Liver (tissue), 9 donors: Measurements from ENCODE around the gene VDAC2. TPM values are rescaled to one million over a fixed set of nuclear protein-coding genes. Genes with fewer than 3 reads are reported as not detected.
A peak's percentile ranks its signal among the peaks of the same experiment; 100 is the strongest.
"Not testable (repeated sequence)": the region's sequence is repeated elsewhere in the genome, so short reads cannot be mapped to it uniquely, and the experiment has no call there.

Experiments used
- DNase-seq: peaks from one replicate; pipeline ENCODE4 v3.0.0-alpha.2; 2017; ENCODE audit warnings: low spot score
- H3K27ac ChIP-seq, 2 donors: one replicate each; pipeline ENCODE4 v1.7.0; 2013; ENCODE audit warnings: inconsistent platforms in 2 of 2, low read length in 2 of 2, control low read depth in 1 of 2, low read depth in 1 of 2, mild to moderate bottlenecking in 1 of 2
- H3K27me3 ChIP-seq, 4 donors: one replicate each; pipeline versions ENCODE4 v1.6.1 to v1.7.0; 2013; ENCODE audit warnings: low read length in 3 of 4, inconsistent platforms in 1 of 4, mild to moderate bottlenecking in 1 of 4, moderate library complexity in 1 of 4; ENCODE audit not compliant: control insufficient read depth in 4 of 4, insufficient read depth in 4 of 4
- H3K36me3 ChIP-seq, 4 donors: one replicate each; pipeline versions ENCODE4 v1.6.1 to v1.7.0; 2013; ENCODE audit warnings: low read length in 3 of 4, mild to moderate bottlenecking in 3 of 4, low read depth in 1 of 4, moderate library complexity in 1 of 4; ENCODE audit not compliant: control insufficient read depth in 4 of 4, insufficient read depth in 3 of 4
- H3K4me1 ChIP-seq, 4 donors: one replicate each; pipeline versions ENCODE4 v1.6.1 to v1.7.0; 2013; ENCODE audit warnings: low read length in 3 of 4, mild to moderate bottlenecking in 3 of 4, moderate library complexity in 1 of 4; ENCODE audit not compliant: control insufficient read depth in 4 of 4, insufficient read depth in 4 of 4
- H3K4me3 ChIP-seq, 3 donors: one replicate each; pipeline versions ENCODE4 v1.6.1 to v1.7.0; 2013; ENCODE audit warnings: low read length in 3 of 3, control low read depth in 1 of 3, low read depth in 1 of 3, mild to moderate bottlenecking in 1 of 3
- H3K9ac ChIP-seq, 2 donors: one replicate each; pipeline ENCODE4 v1.7.0; 2013; ENCODE audit warnings: low read length in 2 of 2, mild to moderate bottlenecking in 2 of 2, moderate library complexity in 2 of 2, control low read depth in 1 of 2, low read depth in 1 of 2
- H3K9me3 ChIP-seq, 4 donors: one replicate each; pipeline versions ENCODE4 v1.6.1 to v1.7.0; 2013; ENCODE audit warnings: low read length in 3 of 4; ENCODE audit not compliant: control insufficient read depth in 4 of 4
- EGR1 ChIP-seq, 2 donors: IDR thresholded peaks; 2 replicates each; pipeline ENCODE4 v1.6.1; 2016 to 2018; ENCODE audit warnings: antibody characterized with exemption in 2 of 2, low read depth in 2 of 2
- FOXA1 ChIP-seq: IDR thresholded peaks from 2 replicates; pipeline ENCODE4 v1.6.1; 2016; ENCODE audit warnings: antibody characterized with exemption
- FOXA2 ChIP-seq: IDR thresholded peaks from 2 replicates; pipeline ENCODE4 v1.6.1; 2016; ENCODE audit warnings: antibody characterized with exemption
- GABPA ChIP-seq, 2 donors: IDR thresholded peaks in 1 of 2; conservative IDR thresholded peaks in 1 of 2; 2 replicates each; pipeline ENCODE4 v1.6.1; 2016; ENCODE audit warnings: antibody characterized with exemption in 2 of 2, mild to moderate bottlenecking in 1 of 2, moderate library complexity in 1 of 2
- HNF4A ChIP-seq, 2 donors: conservative IDR thresholded peaks; 2 replicates each; pipeline ENCODE4 v1.6.1; 2016; ENCODE audit warnings: antibody characterized with exemption in 2 of 2, mild to moderate bottlenecking in 2 of 2
- HNF4G ChIP-seq: IDR thresholded peaks from 2 replicates; pipeline ENCODE4 v1.6.1; 2016; ENCODE audit warnings: antibody characterized with exemption
- JUND ChIP-seq, 2 donors: IDR thresholded peaks; 2 replicates each; pipeline ENCODE4 v1.6.1; 2016; ENCODE audit warnings: antibody characterized with exemption in 2 of 2
- NR2F2 ChIP-seq: IDR thresholded peaks from 2 replicates; pipeline ENCODE4 v1.6.1; 2016; ENCODE audit warnings: antibody characterized with exemption
- RAD21 ChIP-seq, 2 donors: IDR thresholded peaks; 2 replicates each; pipeline ENCODE4 v1.6.1; 2016; ENCODE audit warnings: antibody characterized with exemption in 2 of 2, mild to moderate bottlenecking in 2 of 2
- RXRA ChIP-seq, 2 donors: IDR thresholded peaks; 2 replicates each; pipeline ENCODE4 v1.6.1; 2017 to 2018; ENCODE audit warnings: antibody characterized with exemption in 2 of 2, mild to moderate bottlenecking in 1 of 2
- SP1 ChIP-seq: IDR thresholded peaks from 2 replicates; pipeline ENCODE4 v1.6.1; 2018; ENCODE audit warnings: antibody characterized with exemption, mild to moderate bottlenecking
- TAF1 ChIP-seq: conservative IDR thresholded peaks from 2 replicates; pipeline ENCODE4 v1.6.1; 2016; ENCODE audit warnings: antibody characterized with exemption, mild to moderate bottlenecking
- YY1 ChIP-seq: IDR thresholded peaks from 2 replicates; pipeline ENCODE4 v1.6.1; 2016; ENCODE audit warnings: antibody characterized with exemption, mild to moderate bottlenecking
- ZBTB33 ChIP-seq: IDR thresholded peaks from 2 replicates; pipeline ENCODE4 v1.6.1; 2016; ENCODE audit warnings: antibody characterized with exemption
- WGBS: extraction: QIAGEN DNeasy Blood & Tissue Kit; methylation state at CpG from one replicate; pipeline ENCODE4 v1.1.7; 2013; 5-methylcytosine and 5-hydroxymethylcytosine counted together
- polyA plus RNA-seq, 2 donors: library from polyadenylated mRNA; stranded (reverse) in 1 of 2; unstranded in 1 of 2; fragments of 200-250 nt in 1 of 2; fragments of >200 nt in 1 of 2; fragmentation: Nextera tagmentation in 1 of 2; extraction: Ambion mirVana in 1 of 2; gene quantifications; one replicate each; pipeline versions ENCODE4 v1.2.1 to v1.2.3, GENCODE V29; 2013 to 2015
- total RNA-seq, 2 donors: library from RNA; depleted of rRNA; stranded (reverse); fragments of >200 nt; gene quantifications; one replicate each; pipeline ENCODE4 v1.2.3, GENCODE V29; 2014
- TF ChIP-seq, protein P1 (sequence below): IDR thresholded peaks from 2 replicates; pipeline ENCODE4 v1.6.1; 2016; ENCODE audit warnings: antibody characterized with exemption
- TF ChIP-seq, protein P2 (sequence below): fragments of 150-350 bp; IDR thresholded peaks from 2 replicates; pipeline ENCODE4 v1.5.1; 2017; ENCODE audit warnings: improper control_type of control experiment, low read depth, low read length; ENCODE audit not compliant: missing input control
- TF ChIP-seq, protein P3 (sequence below): IDR thresholded peaks from 2 replicates; pipeline ENCODE4 v1.6.1; 2016; ENCODE audit warnings: antibody characterized with exemption, mild to moderate bottlenecking
- donor health status: healthy.
- donor health status: healthy.
- donor health status: healthy.
- donor health status: healthy.
- donor health status: healthy.

VDAC2 gene
- total and polyA plus RNA-seq, 4 donors: 41.3 to 67.1 (median 52.5) TPM

GRCh38 chr10:75187961-75188426 lies 22.6 kb upstream of the VDAC2 start:
- TF ChIP-seq, protein P1, sequence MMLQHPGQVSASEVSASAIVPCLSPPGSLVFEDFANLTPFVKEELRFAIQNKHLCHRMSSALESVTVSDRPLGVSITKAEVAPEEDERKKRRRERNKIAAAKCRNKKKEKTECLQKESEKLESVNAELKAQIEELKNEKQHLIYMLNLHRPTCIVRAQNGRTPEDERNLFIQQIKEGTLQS: no peak
- no peak for TF ChIP-seq FOXA2
- no peak for TF ChIP-seq HNF4A (conservative IDR thresholded peaks at IDR 0.05)
- TF ChIP-seq EGR1 (IDR thresholded peaks at IDR 0.05; ENCODE audit: low read depth in 2 of 2): no peak
- TF ChIP-seq HNF4G: no peak
- peak; percentile 80 to 86 for TF ChIP-seq RAD21 (IDR thresholded peaks at IDR 0.05)
- TF ChIP-seq JUND (IDR thresholded peaks at IDR 0.05): no peak
- TF ChIP-seq SP1: no peak
- TF ChIP-seq FOXA1: no peak
- TF ChIP-seq, protein P2, sequence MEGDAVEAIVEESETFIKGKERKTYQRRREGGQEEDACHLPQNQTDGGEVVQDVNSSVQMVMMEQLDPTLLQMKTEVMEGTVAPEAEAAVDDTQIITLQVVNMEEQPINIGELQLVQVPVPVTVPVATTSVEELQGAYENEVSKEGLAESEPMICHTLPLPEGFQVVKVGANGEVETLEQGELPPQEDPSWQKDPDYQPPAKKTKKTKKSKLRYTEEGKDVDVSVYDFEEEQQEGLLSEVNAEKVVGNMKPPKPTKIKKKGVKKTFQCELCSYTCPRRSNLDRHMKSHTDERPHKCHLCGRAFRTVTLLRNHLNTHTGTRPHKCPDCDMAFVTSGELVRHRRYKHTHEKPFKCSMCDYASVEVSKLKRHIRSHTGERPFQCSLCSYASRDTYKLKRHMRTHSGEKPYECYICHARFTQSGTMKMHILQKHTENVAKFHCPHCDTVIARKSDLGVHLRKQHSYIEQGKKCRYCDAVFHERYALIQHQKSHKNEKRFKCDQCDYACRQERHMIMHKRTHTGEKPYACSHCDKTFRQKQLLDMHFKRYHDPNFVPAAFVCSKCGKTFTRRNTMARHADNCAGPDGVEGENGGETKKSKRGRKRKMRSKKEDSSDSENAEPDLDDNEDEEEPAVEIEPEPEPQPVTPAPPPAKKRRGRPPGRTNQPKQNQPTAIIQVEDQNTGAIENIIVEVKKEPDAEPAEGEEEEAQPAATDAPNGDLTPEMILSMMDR: peak; percentile 64
- no peak for TF ChIP-seq RXRA (IDR thresholded peaks at IDR 0.05)
- Histone ChIP-seq H3K36me3 (no peaks in the 10 kb centered on the region), H3K4me1 (peaks cover 6 to 24% (median 17%) of the 10 kb centered on the region in 4 donors), H3K27ac (no peak overlapping the region), H3K4me3 (no peak overlapping the region), H3K27me3 (no peaks in the 10 kb centered on the region), H3K9ac (no peak overlapping the region), H3K9me3 (no peaks in the 10 kb centered on the region)
- 68% methylated on average over 3 of the region's 3 CpGs for WGBS
- DNase-seq: peak; percentile 41

GRCh38 chr10:75188522-75188921 lies 22.1 kb upstream of the VDAC2 start:
- 81% methylated on average over 9 of the region's 9 CpGs for WGBS
- peaks cover 6 to 24% (median 17%) of the 10 kb centered on the region in 4 donors for H3K4me1 ChIP-seq
- not testable (repeated sequence) for H3K9ac ChIP-seq, H3K27me3 ChIP-seq, DNase-seq, H3K27ac ChIP-seq, H3K9me3 ChIP-seq, H3K4me3 ChIP-seq, H3K36me3 ChIP-seq

DNA sequence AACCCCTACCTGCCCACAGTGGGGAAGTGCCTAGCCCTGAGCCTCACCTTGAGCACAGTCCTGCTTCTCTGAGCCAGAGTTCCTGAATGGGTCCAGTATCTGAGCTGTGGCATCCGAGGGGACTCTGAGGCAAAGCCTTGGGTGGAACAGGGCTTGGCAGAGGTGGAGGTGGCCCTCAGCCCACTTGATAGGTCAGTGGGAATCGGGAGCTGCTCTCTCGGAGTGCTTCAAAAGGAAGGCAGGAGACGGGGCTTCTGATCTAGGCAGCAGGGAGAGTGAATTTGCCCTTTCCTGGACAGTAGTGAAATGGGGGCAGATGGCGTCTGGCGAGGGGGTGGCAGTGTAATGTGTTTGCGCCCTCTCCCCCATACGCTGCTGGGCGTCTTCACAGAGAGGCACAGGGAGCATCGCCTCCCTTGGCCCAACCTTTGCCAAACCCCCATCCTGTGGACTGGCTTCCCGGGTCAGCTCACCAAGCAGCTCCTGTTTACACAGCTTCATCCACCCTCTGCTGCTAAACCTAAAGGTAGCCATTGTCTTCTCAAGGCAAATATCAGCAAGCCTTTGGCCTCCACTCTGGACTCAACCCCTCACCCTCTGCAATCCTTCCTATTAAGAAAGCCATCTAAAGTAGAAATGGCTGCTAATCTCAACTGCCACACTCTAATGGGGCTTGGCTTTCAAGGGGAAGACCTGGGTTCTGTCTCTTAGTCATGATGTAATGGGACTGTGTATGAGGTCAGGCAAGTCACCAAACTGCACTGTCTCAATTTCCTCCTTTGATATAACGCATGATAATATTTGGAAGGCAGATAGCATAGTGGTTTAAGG lies 21.1 kb upstream of the VDAC2 start:
- Histone ChIP-seq H3K4me1 (peaks cover 6 to 24% (median 17%) of the 10 kb centered on the region in 4 donors), H3K9ac (no peak overlapping the region), H3K27ac (no peak overlapping the region), H3K9me3 (no peaks in the 10 kb centered on the region), H3K4me3 (no peak overlapping the region), H3K27me3 (no peaks in the 10 kb centered on the region), H3K36me3 (no peaks in the 10 kb centered on the region)
- no peak for DNase-seq
- TF ChIP-seq, protein P1: no peak
- TF ChIP-seq TAF1 (no peak), EGR1 (IDR thresholded peaks at IDR 0.05; ENCODE audit: low read depth in 2 of 2) (no peak), SP1 (no peak), YY1 (no peak), NR2F2 (no peak), FOXA2 (no peak), GABPA (IDR thresholded peaks at IDR 0.05 in 1 of 2, conservative IDR thresholded peaks at IDR 0.05 in 1 of 2) (no peak), HNF4G (no peak), RAD21 (IDR thresholded peaks at IDR 0.05) (no peak), ZBTB33 (no peak), FOXA1 (no peak)
- TF ChIP-seq, protein P3, sequence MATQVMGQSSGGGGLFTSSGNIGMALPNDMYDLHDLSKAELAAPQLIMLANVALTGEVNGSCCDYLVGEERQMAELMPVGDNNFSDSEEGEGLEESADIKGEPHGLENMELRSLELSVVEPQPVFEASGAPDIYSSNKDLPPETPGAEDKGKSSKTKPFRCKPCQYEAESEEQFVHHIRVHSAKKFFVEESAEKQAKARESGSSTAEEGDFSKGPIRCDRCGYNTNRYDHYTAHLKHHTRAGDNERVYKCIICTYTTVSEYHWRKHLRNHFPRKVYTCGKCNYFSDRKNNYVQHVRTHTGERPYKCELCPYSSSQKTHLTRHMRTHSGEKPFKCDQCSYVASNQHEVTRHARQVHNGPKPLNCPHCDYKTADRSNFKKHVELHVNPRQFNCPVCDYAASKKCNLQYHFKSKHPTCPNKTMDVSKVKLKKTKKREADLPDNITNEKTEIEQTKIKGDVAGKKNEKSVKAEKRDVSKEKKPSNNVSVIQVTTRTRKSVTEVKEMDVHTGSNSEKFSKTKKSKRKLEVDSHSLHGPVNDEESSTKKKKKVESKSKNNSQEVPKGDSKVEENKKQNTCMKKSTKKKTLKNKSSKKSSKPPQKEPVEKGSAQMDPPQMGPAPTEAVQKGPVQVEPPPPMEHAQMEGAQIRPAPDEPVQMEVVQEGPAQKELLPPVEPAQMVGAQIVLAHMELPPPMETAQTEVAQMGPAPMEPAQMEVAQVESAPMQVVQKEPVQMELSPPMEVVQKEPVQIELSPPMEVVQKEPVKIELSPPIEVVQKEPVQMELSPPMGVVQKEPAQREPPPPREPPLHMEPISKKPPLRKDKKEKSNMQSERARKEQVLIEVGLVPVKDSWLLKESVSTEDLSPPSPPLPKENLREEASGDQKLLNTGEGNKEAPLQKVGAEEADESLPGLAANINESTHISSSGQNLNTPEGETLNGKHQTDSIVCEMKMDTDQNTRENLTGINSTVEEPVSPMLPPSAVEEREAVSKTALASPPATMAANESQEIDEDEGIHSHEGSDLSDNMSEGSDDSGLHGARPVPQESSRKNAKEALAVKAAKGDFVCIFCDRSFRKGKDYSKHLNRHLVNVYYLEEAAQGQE: no peak
- WGBS: 95% methylated on average over 12 of the region's 12 CpGs
